GM12892 (cell line): Measurements from ENCODE around the gene SAMD8.

ENCODE experiments used
- POLR2A ChIP-seq: IDR thresholded peaks from 2 replicates; pipeline ENCODE4 v1.6.1; 2011; ENCODE audit warnings: low read depth, low read length, control low read depth
- POLR2AphosphoS5 ChIP-seq: IDR thresholded peaks from 2 replicates; pipeline ENCODE4 v1.6.1; 2011; ENCODE audit warnings: low read depth, low read length, control low read depth
- TAF1 ChIP-seq: IDR thresholded peaks from 2 replicates; pipeline ENCODE4 v1.6.1; 2011; ENCODE audit warnings: low read depth, mild to moderate bottlenecking, control low read depth, low read length, borderline replicate concordance

DNA sequence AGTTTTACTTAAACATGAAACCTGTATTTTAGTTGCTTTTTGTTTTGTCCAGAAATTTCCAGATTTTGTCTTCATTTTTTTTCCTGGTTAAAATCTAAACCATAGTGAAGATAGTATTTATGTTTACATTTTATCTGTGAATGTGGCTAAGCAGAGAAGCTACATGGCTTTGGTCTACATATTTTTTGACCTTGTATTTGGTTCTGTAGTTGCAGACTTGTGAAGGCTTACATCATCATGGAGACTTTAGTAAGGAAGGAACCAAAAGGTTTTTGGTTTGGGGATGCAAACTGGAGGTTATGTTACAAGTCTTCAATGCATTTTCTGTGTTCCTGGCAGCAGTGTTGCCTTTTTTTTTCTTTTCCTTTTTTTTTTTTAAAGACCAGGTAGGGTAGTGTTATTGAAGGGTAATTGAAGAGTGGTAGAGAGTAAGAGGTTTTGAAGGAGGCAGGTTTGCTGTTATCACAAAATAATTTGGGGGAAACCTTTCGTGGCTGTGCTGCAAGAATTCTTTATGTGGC lies 68.3 kb downstream of the SAMD8 start:
- TF ChIP-seq POLR2AphosphoS5 (no peak), POLR2A (no peak), TAF1 (no peak)
